Fibroblast of the aortic adventitia (primary cell): ENCODE measurements around the gene RBM27. TPM values are rescaled to one million over a fixed set of nuclear protein-coding genes. Genes with fewer than 3 reads are reported as not detected.

ENCODE experiments used
- DNase-seq: peaks from one replicate; pipeline ENCODE4 v3.0.0-alpha.2; 2010; ENCODE audit warnings: low read depth
- H3K4me3 ChIP-seq: 2 replicates; pipeline ENCODE4 v1.5.1; 2011; ENCODE audit warnings: low read depth, mild to moderate bottlenecking, control low read depth, low read length, moderate library complexity
- small RNA-seq: library from RNA; depleted of rRNA; stranded (forward); fragments of <200 nt; gene quantifications from one replicate; pipeline ENCODE3, GENCODE V24; 2012
- total RNA-seq: library from RNA; depleted of rRNA; stranded (reverse); fragments of >200 nt; gene quantifications from 2 replicates; pipeline ENCODE4 v1.2.3, GENCODE V29; 2012; ENCODE audit warnings: low replicate concordance
- TF ChIP-seq, protein P1 (sequence below): IDR thresholded peaks from 2 replicates; pipeline ENCODE4 v1.5.1; 2011; ENCODE audit warnings: mild to moderate bottlenecking, low read length, control low read depth, inconsistent platforms; ENCODE audit not compliant: insufficient read depth

The RBM27 gene
- total RNA-seq, 1 donor: 28.5 TPM

DNA sequence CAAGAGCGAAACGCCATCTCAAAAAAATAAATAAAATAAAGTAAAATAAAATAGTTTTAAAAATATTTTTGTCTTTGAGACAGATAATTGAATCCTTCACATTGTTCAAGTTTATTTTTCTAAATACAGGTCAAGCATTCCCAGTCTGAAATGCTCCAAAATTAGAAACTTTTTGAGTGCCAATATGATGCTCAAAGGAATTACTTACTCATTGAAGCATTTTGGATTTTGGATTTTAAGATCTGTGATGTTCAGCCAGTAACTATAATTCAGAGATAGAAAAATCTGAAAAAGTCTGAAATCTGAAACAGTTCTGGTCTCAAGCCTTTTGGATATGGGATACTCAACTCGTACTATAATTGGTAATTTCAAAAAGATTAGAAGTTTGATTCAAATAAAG, 39.8 kb downstream of the RBM27 start:
- H3K4me3 ChIP-seq: no peak overlapping the region
- DNase-seq: peak; percentile 22
- TF ChIP-seq, protein P1, sequence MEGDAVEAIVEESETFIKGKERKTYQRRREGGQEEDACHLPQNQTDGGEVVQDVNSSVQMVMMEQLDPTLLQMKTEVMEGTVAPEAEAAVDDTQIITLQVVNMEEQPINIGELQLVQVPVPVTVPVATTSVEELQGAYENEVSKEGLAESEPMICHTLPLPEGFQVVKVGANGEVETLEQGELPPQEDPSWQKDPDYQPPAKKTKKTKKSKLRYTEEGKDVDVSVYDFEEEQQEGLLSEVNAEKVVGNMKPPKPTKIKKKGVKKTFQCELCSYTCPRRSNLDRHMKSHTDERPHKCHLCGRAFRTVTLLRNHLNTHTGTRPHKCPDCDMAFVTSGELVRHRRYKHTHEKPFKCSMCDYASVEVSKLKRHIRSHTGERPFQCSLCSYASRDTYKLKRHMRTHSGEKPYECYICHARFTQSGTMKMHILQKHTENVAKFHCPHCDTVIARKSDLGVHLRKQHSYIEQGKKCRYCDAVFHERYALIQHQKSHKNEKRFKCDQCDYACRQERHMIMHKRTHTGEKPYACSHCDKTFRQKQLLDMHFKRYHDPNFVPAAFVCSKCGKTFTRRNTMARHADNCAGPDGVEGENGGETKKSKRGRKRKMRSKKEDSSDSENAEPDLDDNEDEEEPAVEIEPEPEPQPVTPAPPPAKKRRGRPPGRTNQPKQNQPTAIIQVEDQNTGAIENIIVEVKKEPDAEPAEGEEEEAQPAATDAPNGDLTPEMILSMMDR: no peak

DNA sequence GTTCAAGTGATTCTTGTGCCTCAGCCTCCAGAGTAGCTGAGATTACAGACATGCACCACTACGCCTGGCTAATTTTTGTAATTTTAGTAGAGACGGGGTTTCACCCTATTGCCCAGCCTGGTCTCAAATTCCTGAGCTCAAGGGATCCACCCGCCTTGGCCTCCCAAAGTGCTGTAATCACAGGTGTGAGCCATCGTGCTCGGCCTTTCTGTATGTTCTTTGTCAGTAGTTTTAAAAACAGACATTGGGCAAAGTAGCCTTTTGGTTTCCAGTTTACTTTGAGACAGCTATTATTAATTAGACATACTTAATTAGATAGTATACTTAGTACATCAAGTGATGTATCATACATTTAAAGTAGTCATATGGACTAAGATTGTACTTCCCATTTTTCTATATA, 45.2 kb downstream of the RBM27 start:
- no peak overlapping the region for H3K4me3 ChIP-seq
- DNase-seq: no peak
- TF ChIP-seq, protein P1: no peak

DNA sequence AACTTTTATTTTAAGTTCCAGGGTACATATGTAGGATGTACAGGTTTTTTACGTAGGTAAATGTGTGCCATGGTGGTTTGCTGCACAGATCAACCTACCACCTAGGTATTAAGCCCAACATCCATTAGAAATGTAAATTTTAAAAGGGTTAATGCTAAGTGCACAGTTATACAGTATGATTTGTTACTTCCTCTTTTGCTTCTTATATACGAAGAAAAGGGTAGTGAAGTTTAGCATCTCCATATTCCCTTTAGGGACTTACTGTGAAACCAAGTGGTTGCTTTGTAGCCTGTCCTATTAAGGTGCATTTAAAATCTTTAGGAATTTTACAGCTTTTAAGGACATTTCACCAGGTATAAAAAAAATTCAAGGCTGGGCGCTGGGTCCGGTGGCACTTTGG, 46.4 kb downstream of the RBM27 start:
- DNase-seq: no peak
- TF ChIP-seq, protein P1: no peak

More for the DNA sequence above, 46.4 kb downstream of the RBM27 start:
- no peak overlapping the region for H3K4me3 ChIP-seq

Small RNAs within 50 kb of the gene (small RNA-seq; reads per million reads assigned to genes)
- gene RNU7-180P: not detected

Other genes starting within 250 kb of the RBM27 start
- gene PLAC8L1, start 98.0 kb upstream of the RBM27 start, total RNA-seq: 0.98 TPM in 1 of 2 replicates, not detected in the other
- 216 and 226 TPM in 2 replicates for gene LARS1, start 21.0 kb upstream of the RBM27 start, total RNA-seq
- 0.09 TPM in 1 of 2 replicates, not detected in the other for gene POU4F3, start 135.2 kb downstream of the RBM27 start, total RNA-seq
- gene TCERG1, start 243.7 kb downstream of the RBM27 start, total RNA-seq: 58.7 and 66.4 TPM in 2 replicates